GM23338 (cell line): ENCODE data around the gene KDM4B. TPM values are rescaled to one million over a fixed set of nuclear protein-coding genes. Genes with fewer than 3 reads are reported as not detected.

Source experiments
- ATAC-seq: fragments of 200-7000 bp; cut with Tn5 transposase; 3 replicates; pipeline ENCODE4 v1.9.1; 2020
- DNase-seq: peaks from one replicate; pipeline ENCODE4 v3.0.0-alpha.2; 2015; ENCODE audit warnings: low spot score
- H2AFZ ChIP-seq: fragments of 200-600 bp; sonication (generic); 2 replicates; pipeline ENCODE4 v1.8.0; 2016; ENCODE audit warnings: antibody characterized with exemption, mild to moderate bottlenecking, moderate library complexity
- H3F3A ChIP-seq: fragments of 200-600 bp; sonication (generic); replicated peaks from 2 replicates; pipeline ENCODE4 v1.8.0; 2017; ENCODE audit warnings: antibody characterized with exemption, mixed run types, low read depth
- H3K27ac ChIP-seq: fragments of 200-600 bp; sonication (generic); 2 replicates; pipeline ENCODE4 v1.6.1; 2016; ENCODE audit warnings: low read depth
- H3K27me3 ChIP-seq: fragments of 200-600 bp; sonication (generic); 2 replicates; pipeline ENCODE4 v1.8.0; 2016; ENCODE audit warnings: mild to moderate bottlenecking, mixed run types, moderate library complexity; ENCODE audit not compliant: insufficient read depth
- H3K36me3 ChIP-seq: fragments of 200-600 bp; sonication (generic); 2 replicates; pipeline ENCODE4 v1.8.0; 2016; ENCODE audit warnings: mild to moderate bottlenecking; ENCODE audit not compliant: insufficient read depth
- H3K4me1 ChIP-seq: fragments of 200-600 bp; sonication (generic); 2 replicates; pipeline ENCODE4 v1.8.0; 2016; ENCODE audit warnings: mild to moderate bottlenecking, moderate library complexity; ENCODE audit not compliant: insufficient read depth
- H3K4me2 ChIP-seq: fragments of 200-600 bp; sonication (generic); 2 replicates; pipeline ENCODE4 v1.7.1; 2017; ENCODE audit warnings: mixed run types
- H3K4me3 ChIP-seq: fragments of 200-600 bp; sonication (generic); 2 replicates; pipeline ENCODE4 v1.6.1; 2016; ENCODE audit warnings: mixed run types
- H3K79me2 ChIP-seq: fragments of 200-600 bp; sonication (generic); replicated peaks from 2 replicates; pipeline ENCODE4 v1.8.0; 2017; ENCODE audit warnings: mild to moderate bottlenecking; ENCODE audit not compliant: insufficient read depth
- H3K9me2 ChIP-seq: fragments of 200-600 bp; sonication (generic); 2 replicates; pipeline ENCODE4 v1.8.0; 2017; ENCODE audit not compliant: insufficient read depth
- H4K20me1 ChIP-seq: fragments of 200-600 bp; sonication (generic); replicated peaks from 2 replicates; pipeline ENCODE4 v1.8.0; 2017; ENCODE audit warnings: mild to moderate bottlenecking; ENCODE audit not compliant: insufficient read depth
- H3K27ac Mint-ChIP-seq: 2 replicates; pipeline ENCODE4 v1.8.0; 2020; ENCODE audit warnings: inconsistent platforms, mild to moderate bottlenecking, moderate library complexity, mixed read lengths
- H3K27me3 Mint-ChIP-seq: 3 replicates; pipeline ENCODE4 v1.8.0; 2022; ENCODE audit warnings: low read depth, mild to moderate bottlenecking, moderate library complexity, mixed read lengths, inconsistent platforms; ENCODE audit not compliant: insufficient read depth, poor library complexity
- H3K36me3 Mint-ChIP-seq: 3 replicates; pipeline ENCODE4 v1.8.0; 2021; ENCODE audit warnings: low read depth, mild to moderate bottlenecking, inconsistent platforms, moderate library complexity, mixed read lengths
- H3K4me1 Mint-ChIP-seq: 3 replicates; pipeline ENCODE4 v1.8.0; 2020; ENCODE audit warnings: mild to moderate bottlenecking, inconsistent platforms, mixed read lengths
- H3K4me3 Mint-ChIP-seq: 3 replicates; pipeline ENCODE4 v1.8.0; 2021; ENCODE audit warnings: moderate library complexity, mild to moderate bottlenecking, inconsistent platforms, mixed read lengths
- H3K9me3 Mint-ChIP-seq: 3 replicates; pipeline ENCODE4 v1.8.0; 2020; ENCODE audit warnings: moderate library complexity, mild to moderate bottlenecking, inconsistent platforms, mixed read lengths
- CREB1 ChIP-seq: fragments of 250-450 bp; sonication (Bioruptor Pico); IDR thresholded peaks from 2 replicates; pipeline ENCODE4 v1.5.0; 2020; ENCODE audit warnings: low read depth, mild to moderate bottlenecking, moderate library complexity
- EZH2 ChIP-seq: fragments of 200-600 bp; sonication (generic); IDR thresholded peaks from one replicate; pipeline ENCODE4 v1.8.0; 2017; ENCODE audit warnings: antibody characterized with exemption, mild to moderate bottlenecking, low read depth; ENCODE audit not compliant: unreplicated experiment
- EZH2phosphoT487 ChIP-seq: fragments of 200-600 bp; sonication (generic); IDR thresholded peaks from one replicate; pipeline ENCODE4 v1.8.1; 2018; ENCODE audit warnings: antibody characterized with exemption; ENCODE audit not compliant: unreplicated experiment
- NANOG ChIP-seq: IDR thresholded peaks from 2 replicates; pipeline ENCODE4 v1.6.1; 2016; ENCODE audit warnings: antibody characterized with exemption, borderline replicate concordance
- POLR2AphosphoS5 ChIP-seq: IDR thresholded peaks from 2 replicates; pipeline ENCODE4 v1.6.1; 2016; ENCODE audit warnings: antibody characterized with exemption, low read depth
- REST ChIP-seq: IDR thresholded peaks from one replicate; pipeline ENCODE4 v1.6.1; 2018; ENCODE audit warnings: antibody characterized with exemption; ENCODE audit not compliant: unreplicated experiment
- STAT1 ChIP-seq: IDR thresholded peaks from one replicate; pipeline ENCODE4 v1.6.1; 2016; ENCODE audit warnings: antibody characterized with exemption; ENCODE audit not compliant: unreplicated experiment
- ZNF114 ChIP-seq: fragments of 250-450 bp; sonication (Bioruptor Pico); IDR thresholded peaks from 2 replicates; pipeline ENCODE4 v1.5.0; 2020; ENCODE audit warnings: mild to moderate bottlenecking, moderate library complexity
- ZNF331 ChIP-seq: fragments of 250-450 bp; sonication (Bioruptor Pico); IDR thresholded peaks from 2 replicates; pipeline ENCODE4 v1.5.0; 2020; ENCODE audit warnings: low read depth, mild to moderate bottlenecking, moderate library complexity
- polyA plus RNA-seq: library from polyadenylated mRNA; unstranded; fragments of >200 nt; fragmentation: Nextera tagmentation; extraction: Ambion mirVana; gene quantifications from 2 replicates; pipeline ENCODE4 v1.2.1, GENCODE V29; 2016
- total RNA-seq: library from RNA; depleted of rRNA; stranded (reverse); fragments of >200 nt; shearing (Covaris generic); gene quantifications from 2 replicates; pipeline ENCODE4 v1.2.3, GENCODE V29; 2014
- TF ChIP-seq, protein P1 (sequence below): fragments of 250-450 bp; sonication (Bioruptor Pico); IDR thresholded peaks from 2 replicates; pipeline ENCODE4 v1.5.0; 2020; ENCODE audit warnings: mild to moderate bottlenecking, moderate library complexity
- TF ChIP-seq, protein P2 (sequence below), 2 experiments: fragments of 200-600 bp in 1 of 2; sonication (generic) in 1 of 2; conservative IDR thresholded peaks; 2 replicates each; pipeline versions ENCODE4 v1.5.1 to v1.6.1; 2016 to 2017; ENCODE audit warnings: antibody characterized with exemption in 2 of 2, low read depth in 2 of 2, mild to moderate bottlenecking in 2 of 2, moderate library complexity in 1 of 2
- TF ChIP-seq, protein P3 (sequence below): IDR thresholded peaks from 2 replicates; pipeline ENCODE4 v1.6.1; 2016; ENCODE audit warnings: antibody characterized with exemption

Gene KDM4B
- total and polyA plus RNA-seq, 2 experiments from 2014 or later = 9.1 to 27.6 TPM

GRCh38 chr19:5191091-5191490 is 222.2 kb downstream of the KDM4B start:
- ATAC-seq = no peak
- no peaks in the 10 kb centered on the region for H3K36me3 Mint-ChIP-seq

More at GRCh38 chr19:5191091-5191490, 222.2 kb downstream of the KDM4B start:
- H2AFZ ChIP-seq = no peak overlapping the region
- H3K9me2 ChIP-seq = no peaks in the 10 kb centered on the region
- H3K36me3 ChIP-seq = no peaks in the 10 kb centered on the region
- no peak for DNase-seq
- H3K9me3 Mint-ChIP-seq = peaks cover 7% of the 10 kb centered on the region; the same call in 2 of the 3 replicates
- H3K27ac ChIP-seq = no peak overlapping the region
- H3K4me1 ChIP-seq = peaks cover 4% of the 10 kb centered on the region; the same call in 1 of the 2 replicates
- peaks cover 17% of the 10 kb centered on the region for H3K4me1 Mint-ChIP-seq
- H3K79me2 ChIP-seq = no peaks in the 10 kb centered on the region
- no peak overlapping the region for H3K4me2 ChIP-seq
- H3K4me3 ChIP-seq = no peak overlapping the region
- H3F3A ChIP-seq = 0 out of 2 replicates have a peak, but pooled peaks cover 5% of the 10 kb centered on the region
- H4K20me1 ChIP-seq = no peaks in the 10 kb centered on the region
- TF ChIP-seq STAT1 = no peak
- no peak for TF ChIP-seq CREB1
- TF ChIP-seq ZNF114 (CRISPR knock-in tag) = no peak
- no peak for TF ChIP-seq ZNF331
- TF ChIP-seq EZH2 = no peak
- TF ChIP-seq EZH2phosphoT487 = no peak
- no peak for TF ChIP-seq POLR2AphosphoS5
- TF ChIP-seq NANOG = no peak
- TF ChIP-seq, protein P1, sequence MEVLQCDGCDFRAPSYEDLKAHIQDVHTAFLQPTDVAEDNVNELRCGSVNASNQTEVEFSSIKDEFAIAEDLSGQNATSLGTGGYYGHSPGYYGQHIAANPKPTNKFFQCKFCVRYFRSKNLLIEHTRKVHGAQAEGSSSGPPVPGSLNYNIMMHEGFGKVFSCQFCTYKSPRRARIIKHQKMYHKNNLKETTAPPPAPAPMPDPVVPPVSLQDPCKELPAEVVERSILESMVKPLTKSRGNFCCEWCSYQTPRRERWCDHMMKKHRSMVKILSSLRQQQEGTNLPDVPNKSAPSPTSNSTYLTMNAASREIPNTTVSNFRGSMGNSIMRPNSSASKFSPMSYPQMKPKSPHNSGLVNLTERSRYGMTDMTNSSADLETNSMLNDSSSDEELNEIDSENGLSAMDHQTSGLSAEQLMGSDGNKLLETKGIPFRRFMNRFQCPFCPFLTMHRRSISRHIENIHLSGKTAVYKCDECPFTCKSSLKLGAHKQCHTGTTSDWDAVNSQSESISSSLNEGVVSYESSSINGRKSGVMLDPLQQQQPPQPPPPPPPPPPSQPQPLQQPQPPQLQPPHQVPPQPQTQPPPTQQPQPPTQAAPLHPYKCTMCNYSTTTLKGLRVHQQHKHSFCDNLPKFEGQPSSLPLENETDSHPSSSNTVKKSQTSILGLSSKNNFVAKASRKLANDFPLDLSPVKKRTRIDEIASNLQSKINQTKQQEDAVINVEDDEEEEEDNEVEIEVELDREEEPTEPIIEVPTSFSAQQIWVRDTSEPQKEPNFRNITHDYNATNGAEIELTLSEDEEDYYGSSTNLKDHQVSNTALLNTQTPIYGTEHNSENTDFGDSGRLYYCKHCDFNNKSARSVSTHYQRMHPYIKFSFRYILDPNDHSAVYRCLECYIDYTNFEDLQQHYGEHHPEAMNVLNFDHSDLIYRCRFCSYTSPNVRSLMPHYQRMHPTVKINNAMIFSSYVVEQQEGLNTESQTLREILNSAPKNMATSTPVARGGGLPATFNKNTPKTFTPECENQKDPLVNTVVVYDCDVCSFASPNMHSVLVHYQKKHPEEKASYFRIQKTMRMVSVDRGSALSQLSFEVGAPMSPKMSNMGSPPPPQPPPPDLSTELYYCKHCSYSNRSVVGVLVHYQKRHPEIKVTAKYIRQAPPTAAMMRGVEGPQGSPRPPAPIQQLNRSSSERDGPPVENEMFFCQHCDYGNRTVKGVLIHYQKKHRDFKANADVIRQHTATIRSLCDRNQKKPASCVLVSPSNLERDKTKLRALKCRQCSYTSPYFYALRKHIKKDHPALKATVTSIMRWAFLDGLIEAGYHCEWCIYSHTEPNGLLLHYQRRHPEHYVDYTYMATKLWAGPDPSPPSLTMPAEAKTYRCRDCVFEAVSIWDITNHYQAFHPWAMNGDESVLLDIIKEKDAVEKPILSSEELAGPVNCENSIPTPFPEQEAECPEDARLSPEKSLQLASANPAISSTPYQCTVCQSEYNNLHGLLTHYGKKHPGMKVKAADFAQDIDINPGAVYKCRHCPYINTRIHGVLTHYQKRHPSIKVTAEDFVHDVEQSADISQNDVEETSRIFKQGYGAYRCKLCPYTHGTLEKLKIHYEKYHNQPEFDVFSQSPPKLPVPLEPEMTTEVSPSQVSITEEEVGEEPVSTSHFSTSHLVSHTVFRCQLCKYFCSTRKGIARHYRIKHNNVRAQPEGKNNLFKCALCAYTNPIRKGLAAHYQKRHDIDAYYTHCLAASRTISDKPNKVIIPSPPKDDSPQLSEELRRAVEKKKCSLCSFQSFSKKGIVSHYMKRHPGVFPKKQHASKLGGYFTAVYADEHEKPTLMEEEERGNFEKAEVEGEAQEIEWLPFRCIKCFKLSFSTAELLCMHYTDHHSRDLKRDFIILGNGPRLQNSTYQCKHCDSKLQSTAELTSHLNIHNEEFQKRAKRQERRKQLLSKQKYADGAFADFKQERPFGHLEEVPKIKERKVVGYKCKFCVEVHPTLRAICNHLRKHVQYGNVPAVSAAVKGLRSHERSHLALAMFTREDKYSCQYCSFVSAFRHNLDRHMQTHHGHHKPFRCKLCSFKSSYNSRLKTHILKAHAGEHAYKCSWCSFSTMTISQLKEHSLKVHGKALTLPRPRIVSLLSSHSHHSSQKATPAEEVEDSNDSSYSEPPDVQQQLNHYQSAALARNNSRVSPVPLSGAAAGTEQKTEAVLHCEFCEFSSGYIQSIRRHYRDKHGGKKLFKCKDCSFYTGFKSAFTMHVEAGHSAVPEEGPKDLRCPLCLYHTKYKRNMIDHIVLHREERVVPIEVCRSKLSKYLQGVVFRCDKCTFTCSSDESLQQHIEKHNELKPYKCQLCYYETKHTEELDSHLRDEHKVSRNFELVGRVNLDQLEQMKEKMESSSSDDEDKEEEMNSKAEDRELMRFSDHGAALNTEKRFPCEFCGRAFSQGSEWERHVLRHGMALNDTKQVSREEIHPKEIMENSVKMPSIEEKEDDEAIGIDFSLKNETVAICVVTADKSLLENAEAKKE = no peak
- no peak for TF ChIP-seq REST
- TF ChIP-seq, protein P2, sequence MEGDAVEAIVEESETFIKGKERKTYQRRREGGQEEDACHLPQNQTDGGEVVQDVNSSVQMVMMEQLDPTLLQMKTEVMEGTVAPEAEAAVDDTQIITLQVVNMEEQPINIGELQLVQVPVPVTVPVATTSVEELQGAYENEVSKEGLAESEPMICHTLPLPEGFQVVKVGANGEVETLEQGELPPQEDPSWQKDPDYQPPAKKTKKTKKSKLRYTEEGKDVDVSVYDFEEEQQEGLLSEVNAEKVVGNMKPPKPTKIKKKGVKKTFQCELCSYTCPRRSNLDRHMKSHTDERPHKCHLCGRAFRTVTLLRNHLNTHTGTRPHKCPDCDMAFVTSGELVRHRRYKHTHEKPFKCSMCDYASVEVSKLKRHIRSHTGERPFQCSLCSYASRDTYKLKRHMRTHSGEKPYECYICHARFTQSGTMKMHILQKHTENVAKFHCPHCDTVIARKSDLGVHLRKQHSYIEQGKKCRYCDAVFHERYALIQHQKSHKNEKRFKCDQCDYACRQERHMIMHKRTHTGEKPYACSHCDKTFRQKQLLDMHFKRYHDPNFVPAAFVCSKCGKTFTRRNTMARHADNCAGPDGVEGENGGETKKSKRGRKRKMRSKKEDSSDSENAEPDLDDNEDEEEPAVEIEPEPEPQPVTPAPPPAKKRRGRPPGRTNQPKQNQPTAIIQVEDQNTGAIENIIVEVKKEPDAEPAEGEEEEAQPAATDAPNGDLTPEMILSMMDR (conservative IDR thresholded peaks at IDR 0.05; ENCODE audit: low read depth in 2 of 2) = no peak
- TF ChIP-seq, protein P3, sequence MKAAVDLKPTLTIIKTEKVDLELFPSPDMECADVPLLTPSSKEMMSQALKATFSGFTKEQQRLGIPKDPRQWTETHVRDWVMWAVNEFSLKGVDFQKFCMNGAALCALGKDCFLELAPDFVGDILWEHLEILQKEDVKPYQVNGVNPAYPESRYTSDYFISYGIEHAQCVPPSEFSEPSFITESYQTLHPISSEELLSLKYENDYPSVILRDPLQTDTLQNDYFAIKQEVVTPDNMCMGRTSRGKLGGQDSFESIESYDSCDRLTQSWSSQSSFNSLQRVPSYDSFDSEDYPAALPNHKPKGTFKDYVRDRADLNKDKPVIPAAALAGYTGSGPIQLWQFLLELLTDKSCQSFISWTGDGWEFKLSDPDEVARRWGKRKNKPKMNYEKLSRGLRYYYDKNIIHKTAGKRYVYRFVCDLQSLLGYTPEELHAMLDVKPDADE = no peak
- H3K27ac Mint-ChIP-seq = no peak overlapping the region
- H3K27me3 Mint-ChIP-seq = peaks cover 20% of the 10 kb centered on the region
- no peak overlapping the region for H3K4me3 Mint-ChIP-seq
- no peaks in the 10 kb centered on the region for H3K27me3 ChIP-seq
